ENCODE data around the gene XPNPEP2.

DNA sequence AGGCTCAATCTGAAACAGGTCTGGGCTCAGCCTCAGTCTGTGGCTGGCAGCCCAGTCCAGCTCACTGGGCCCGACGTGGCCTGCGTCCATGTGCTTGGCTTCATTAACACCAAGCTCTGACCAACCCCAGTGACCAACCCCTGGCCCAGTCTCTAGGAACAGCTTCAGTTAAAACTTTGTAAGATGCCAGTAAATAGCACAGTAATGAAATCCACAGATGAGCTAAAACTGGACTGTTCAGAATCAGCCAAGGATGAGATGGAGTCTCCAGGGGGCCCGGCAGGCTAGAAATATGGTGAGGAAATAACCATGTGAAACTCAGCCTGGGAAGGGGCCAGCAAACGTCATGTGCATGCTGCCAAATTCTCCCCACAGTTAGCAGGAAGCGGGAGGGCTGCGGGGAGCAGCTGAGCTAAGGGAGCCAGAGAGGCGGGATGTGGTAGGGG lies 37.1 kb upstream of the XPNPEP2 start:
- no peak for TF ChIP-seq TAF1 (IDR thresholded peaks at IDR 0.05; ENCODE audit: low read depth, low read length)
- TF ChIP-seq POLR2A (IDR thresholded peaks at IDR 0.05; ENCODE audit: low read depth, low read length) = no peak
